D721Med (cell line): ENCODE results near the gene CD86.

Experiments
- DNase-seq: peaks from one replicate; pipeline ENCODE4 v3.0.0; 2011; ENCODE audit warnings: low spot score; ENCODE audit not compliant: insufficient read length
- FAIRE-seq: peaks from 2 replicates; lab custom pipeline; 2011; peaks lifted over from hg19 to GRCh38; lab: Jason Lieb, UNC
- TF ChIP-seq, protein P1 (sequence below): IDR thresholded peaks from 2 replicates; pipeline ENCODE4 v1.5.1; 2012; ENCODE audit warnings: mild to moderate bottlenecking, control low read depth; ENCODE audit not compliant: insufficient read depth; ENCODE audit errors: missing control alignments

CD86 gene

DNA sequence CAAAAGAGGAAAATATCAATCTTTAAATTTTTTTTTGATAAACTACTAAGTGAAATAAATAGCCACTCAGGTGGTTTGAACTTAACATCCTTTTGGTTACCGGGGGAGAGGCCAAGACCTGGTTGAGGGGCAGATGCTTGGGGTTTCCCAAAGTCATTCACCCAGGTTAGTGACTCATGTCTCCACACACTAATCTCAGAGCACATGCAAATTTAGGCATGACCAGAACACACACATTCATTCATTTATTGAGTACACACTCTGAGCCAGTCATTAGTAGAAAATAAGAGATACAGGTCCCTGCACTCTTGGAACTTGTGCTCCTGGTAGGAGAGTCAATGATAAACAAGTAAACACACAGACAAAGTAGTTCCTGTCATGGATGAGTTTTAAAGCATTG, 40.4 kb upstream of the CD86 start:
- DNase-seq = no peak
- no peak for FAIRE-seq
- TF ChIP-seq, protein P1, sequence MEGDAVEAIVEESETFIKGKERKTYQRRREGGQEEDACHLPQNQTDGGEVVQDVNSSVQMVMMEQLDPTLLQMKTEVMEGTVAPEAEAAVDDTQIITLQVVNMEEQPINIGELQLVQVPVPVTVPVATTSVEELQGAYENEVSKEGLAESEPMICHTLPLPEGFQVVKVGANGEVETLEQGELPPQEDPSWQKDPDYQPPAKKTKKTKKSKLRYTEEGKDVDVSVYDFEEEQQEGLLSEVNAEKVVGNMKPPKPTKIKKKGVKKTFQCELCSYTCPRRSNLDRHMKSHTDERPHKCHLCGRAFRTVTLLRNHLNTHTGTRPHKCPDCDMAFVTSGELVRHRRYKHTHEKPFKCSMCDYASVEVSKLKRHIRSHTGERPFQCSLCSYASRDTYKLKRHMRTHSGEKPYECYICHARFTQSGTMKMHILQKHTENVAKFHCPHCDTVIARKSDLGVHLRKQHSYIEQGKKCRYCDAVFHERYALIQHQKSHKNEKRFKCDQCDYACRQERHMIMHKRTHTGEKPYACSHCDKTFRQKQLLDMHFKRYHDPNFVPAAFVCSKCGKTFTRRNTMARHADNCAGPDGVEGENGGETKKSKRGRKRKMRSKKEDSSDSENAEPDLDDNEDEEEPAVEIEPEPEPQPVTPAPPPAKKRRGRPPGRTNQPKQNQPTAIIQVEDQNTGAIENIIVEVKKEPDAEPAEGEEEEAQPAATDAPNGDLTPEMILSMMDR = no peak

DNA sequence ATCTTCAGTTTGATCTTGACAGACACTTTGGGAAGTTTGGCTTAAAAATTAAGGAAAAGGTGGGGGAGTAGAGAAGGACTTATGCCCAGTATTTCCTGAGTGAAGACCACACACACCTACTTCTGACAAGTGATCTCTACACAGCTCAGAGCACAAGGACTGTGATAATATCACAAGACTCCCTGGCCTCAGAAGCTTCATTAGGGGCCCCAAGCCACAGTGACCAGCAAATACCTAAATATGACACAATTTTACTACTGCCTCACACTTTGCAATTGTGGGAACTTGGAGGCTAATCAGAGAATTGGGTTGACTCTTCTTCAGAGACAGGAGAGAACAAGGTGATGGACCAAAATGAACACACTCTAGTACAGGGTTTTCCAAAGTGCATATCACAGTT, 35.7 kb upstream of the CD86 start:
- DNase-seq (no peak), FAIRE-seq (no peak)
- TF ChIP-seq, protein P1 = no peak

DNA sequence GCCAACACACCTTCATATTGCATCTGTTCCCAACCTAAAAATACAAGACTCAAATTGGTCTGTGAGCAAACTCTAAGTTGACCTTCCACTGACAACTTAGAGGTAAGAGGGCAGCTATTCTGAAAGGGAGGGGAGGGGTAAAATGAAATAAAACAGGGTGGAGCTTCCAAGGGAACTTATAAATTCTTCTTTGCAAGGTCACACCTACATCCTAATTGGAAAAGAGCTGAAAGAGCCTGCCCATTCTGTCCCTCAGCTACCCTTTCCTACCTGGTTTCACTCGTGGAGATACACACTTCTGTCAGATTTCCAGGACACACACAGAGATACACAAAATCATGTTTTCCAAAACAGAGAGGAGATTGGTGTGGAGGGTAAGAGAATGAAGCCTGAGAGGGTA, 34.1 kb upstream of the CD86 start:
- DNase-seq (no peak), FAIRE-seq (no peak)
- TF ChIP-seq, protein P1 = no peak

DNA sequence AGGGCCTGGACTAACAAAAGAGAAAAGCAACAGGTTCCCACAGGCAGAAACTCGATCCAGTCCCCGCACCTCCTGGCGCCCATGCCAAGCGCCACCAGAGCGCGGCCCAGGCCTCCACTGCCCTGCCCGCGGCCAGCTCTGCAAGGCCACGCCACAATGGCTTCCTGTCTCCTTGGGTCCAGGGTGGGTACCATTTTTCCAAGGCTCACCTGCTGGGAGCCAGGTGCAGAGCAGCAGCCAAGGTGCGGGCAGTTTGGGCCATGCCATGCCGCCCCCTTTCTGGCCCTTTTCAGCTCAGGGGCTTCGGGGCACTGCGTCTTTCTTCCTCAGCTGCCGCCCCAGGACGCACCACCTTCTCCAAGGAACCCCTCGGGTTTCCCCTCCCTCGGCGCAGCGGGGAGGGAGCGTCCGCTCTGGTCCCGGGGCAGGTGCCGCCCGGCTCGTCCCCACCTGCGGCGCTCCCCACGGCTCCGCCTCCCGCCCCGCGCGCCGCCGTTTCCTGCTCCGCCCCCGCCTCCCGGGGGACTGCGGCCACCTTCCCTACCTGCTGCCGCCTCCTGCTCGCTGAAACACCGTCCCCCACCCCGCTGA, 33.3 kb upstream of the CD86 start, which contains the start of gene ILDR1:
Gene ILDR1 (minus strand): TSS at position 437 of the 591 bp plus-strand sequence. CDS start 170 bp downstream, at position 267.
- FAIRE-seq (no peak), DNase-seq (no peak)
- TF ChIP-seq, protein P1 = no peak

DNA sequence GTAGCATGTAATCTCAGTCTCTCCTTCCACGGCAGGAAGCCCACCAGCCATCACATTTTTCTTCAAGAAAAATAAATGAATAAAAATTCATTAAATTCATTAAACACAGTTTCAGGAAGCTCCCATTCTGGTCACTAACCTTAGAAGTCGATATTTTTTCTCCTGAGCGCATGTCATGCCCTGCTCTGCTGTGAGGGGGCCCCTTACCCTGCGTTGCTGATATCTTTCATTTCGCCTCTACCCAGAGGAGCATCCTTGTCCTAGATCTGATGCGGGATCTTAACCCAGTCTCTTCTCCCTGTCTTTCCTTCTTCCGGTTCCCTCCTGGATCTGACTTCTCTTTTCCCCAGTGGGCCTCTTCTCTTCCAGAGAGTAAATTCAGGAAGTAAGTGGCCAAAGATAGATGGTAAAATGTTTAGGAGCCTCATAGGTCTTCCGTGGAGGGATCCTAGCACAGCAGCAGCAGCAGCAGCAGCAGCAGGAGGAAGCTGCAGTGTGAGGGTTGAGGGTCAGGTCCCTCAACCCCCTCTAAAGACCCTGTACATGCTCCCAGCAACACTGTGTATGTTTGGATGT, 31.7 kb upstream of the CD86 start:
- TF ChIP-seq, protein P1 = no peak
- FAIRE-seq (no peak), DNase-seq (no peak)

DNA sequence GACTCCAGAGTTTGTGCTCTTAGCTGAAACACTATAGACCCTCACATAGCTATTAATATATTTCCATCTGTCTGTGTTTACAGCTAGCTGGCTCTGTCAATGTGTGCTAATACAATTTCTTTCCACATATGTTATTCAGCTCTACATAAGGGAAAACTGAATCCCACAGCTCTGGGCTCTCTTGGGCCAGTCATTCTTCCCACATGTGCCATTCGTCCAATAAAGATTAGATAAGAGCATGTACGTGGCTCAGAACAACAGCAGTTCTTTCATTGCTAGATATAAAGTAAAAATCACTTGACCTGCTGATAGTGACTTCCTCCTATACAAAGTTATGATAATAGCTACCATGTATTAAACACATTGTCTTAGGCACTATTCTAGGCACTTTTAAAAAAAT, 30.4 kb upstream of the CD86 start:
- TF ChIP-seq, protein P1 = no peak
- no peak for DNase-seq
- FAIRE-seq = no peak

DNA sequence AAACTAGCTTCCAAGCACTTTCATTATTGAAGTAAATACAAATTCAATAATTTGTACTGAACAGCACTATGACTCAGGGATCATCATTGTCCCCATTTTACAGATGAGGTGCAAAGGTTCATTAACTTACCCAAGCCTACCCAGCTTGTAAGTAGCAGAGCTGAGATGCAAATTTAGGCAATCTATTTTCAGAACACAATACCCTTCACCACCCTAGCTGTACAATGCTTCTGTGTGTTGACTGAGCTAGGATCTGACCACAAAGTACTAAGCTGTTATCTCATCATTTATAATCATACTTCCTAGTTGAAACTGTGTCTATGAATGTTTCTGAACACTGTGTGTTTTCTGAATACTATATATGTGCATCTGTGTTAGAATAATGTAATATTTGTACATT, 29.9 kb upstream of the CD86 start:
- DNase-seq (no peak), FAIRE-seq (no peak)
- TF ChIP-seq, protein P1 = no peak
